Measurements from ENCODE around the gene MAP3K7.

The MAP3K7 gene

DNA sequence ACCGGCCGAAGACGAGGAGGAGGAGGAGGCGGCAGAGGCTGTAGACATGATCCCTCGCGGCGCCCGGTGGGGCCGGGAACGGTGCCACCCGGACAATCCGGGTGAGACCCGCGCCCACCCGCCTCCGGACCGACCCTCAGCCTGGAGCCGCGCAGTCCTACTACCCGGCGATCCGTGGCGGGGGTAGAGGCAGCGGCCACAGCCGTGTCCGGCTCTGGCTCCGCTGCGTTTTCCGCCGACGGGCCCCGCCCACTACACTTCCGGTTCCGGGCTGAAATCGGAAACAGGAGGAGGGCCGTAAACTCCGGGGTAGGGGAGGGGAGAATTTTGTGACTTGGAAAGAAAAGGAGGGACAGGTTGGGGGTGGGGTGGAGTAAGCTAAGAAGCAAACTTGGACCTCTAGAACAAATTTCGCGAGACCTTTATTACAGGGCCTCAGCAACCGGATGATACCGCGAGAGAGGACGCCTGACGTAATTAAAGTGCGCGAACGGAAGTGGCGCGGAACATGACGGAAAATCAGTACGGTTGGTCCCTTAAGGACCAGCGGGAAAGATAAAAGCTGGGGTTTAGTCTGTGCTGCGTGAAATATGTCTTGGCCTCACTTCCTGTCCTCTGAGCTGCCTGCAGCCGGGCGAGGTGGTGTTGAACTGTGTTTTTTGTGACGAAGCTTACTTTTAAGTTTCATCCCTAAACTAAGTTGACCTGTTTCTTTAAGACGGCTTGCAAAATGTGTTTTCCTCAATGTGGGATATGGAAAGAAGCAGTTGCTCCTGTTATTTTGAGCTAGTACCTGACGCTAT, at the start of gene MAP3K7:
MAP3K7 (minus strand) TSS at position 237 of the 803 bp plus-strand sequence; CDS start at position 48, 189 bp downstream.
- Histone ChIP-seq H3K9ac (ENCODE audit: low read depth, low read length) (peak within 1 kb of the TSS; percentile 86), H3K27ac (ENCODE audit: low read length) (peak within 1 kb of the TSS; percentile 54), H3K36me3 (ENCODE audit: insufficient read depth, low read depth, low read length) (no peaks in the 10 kb centered on the region), H3K4me1 (ENCODE audit: insufficient read depth, low read length) (no peaks in the 10 kb centered on the region; the same call in 1 of the 2 replicates), H3K27me3 (ENCODE audit: insufficient read depth, low read length) (peaks cover 19% of the 10 kb centered on the region; the same call in 1 of the 2 replicates), H3K4me3 (ENCODE audit: low read length) (peak within 1 kb of the TSS; percentile 85), H3K9me3 (ENCODE audit: insufficient read depth, low read depth, low read length) (no peaks in the 10 kb centered on the region)

DNA sequence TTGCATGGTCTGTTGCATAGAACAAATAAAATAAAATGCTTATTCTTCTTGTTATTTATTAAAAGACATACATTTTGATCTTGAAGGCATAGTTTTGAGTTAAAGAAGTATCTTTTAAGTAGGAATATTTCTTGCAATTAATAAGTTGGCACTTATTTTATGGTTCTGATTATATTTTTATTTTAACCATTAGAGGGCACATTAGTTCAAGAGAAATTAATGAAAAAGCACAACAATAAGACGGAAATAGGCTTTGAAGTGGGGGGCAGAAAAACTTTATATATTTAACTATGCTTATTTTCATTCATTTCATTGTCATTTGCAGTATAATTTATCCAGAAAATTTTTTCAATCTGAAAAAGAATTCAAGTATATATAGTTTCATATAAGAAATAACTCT, 44.2 kb upstream of the MAP3K7 start:
- Histone ChIP-seq H3K36me3 (ENCODE audit: insufficient read depth, low read depth, low read length) (no peaks in the 10 kb centered on the region), H3K27ac (ENCODE audit: low read length) (no peak overlapping the region), H3K27me3 (ENCODE audit: insufficient read depth, low read length) (no peaks in the 10 kb centered on the region), H3K4me3 (ENCODE audit: low read length) (no peak overlapping the region), H3K9ac (ENCODE audit: low read depth, low read length) (no peak overlapping the region), H3K9me3 (ENCODE audit: insufficient read depth, low read depth, low read length) (no peaks in the 10 kb centered on the region), H3K4me1 (ENCODE audit: insufficient read depth, low read length) (no peaks in the 10 kb centered on the region)

DNA sequence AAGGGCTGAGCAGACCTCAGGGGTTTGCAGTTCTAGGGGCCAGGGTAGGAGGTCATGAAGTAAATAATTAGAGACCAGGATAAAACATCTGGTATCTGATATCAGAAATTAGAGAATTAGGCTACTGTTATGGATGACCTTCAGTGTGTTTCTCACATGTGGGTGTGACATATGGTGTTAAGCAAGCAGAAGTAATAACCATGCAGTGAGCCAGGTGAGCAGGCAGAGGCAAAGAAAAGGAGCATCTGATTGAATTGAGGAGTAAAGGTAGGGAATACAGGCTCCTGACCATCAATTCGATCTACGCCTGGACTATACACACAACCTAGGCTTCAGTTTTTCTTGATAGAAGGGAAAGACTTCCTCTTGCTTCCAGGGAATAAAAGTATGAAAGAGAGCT, 34.7 kb upstream of the MAP3K7 start:
- Histone ChIP-seq H3K4me1 (ENCODE audit: insufficient read depth, low read length) (no peaks in the 10 kb centered on the region), H3K9me3 (ENCODE audit: insufficient read depth, low read depth, low read length) (no peaks in the 10 kb centered on the region), H3K9ac (ENCODE audit: low read depth, low read length) (no peak overlapping the region), H3K27me3 (ENCODE audit: insufficient read depth, low read length) (no peaks in the 10 kb centered on the region), H3K36me3 (ENCODE audit: insufficient read depth, low read depth, low read length) (no peaks in the 10 kb centered on the region), H3K4me3 (ENCODE audit: low read length) (no peak overlapping the region), H3K27ac (ENCODE audit: low read length) (no peak overlapping the region)

DNA sequence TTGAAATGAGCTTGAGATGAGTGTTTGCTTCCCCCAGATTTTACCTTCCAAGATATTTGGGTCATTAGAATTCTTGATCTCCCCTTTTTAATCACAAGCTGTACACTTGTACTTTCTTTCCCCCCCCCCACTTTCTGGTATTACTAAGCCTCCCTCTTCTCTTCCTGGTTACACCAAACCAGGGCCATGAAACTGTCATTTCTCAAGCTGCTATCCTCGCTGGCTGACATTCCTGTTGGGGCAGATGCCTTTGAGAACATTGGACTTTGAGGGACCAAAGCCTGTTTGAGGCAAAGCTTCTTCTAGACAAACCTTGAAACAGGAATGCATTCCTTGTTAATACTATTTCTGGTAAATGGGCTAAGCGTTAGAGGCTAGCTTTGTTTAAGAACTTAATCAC, 32.3 kb upstream of the MAP3K7 start:
- no peaks in the 10 kb centered on the region for H3K27me3 ChIP-seq (ENCODE audit: insufficient read depth, low read length)
- H3K4me1 ChIP-seq (ENCODE audit: insufficient read depth, low read length), result no peaks in the 10 kb centered on the region

DNA sequence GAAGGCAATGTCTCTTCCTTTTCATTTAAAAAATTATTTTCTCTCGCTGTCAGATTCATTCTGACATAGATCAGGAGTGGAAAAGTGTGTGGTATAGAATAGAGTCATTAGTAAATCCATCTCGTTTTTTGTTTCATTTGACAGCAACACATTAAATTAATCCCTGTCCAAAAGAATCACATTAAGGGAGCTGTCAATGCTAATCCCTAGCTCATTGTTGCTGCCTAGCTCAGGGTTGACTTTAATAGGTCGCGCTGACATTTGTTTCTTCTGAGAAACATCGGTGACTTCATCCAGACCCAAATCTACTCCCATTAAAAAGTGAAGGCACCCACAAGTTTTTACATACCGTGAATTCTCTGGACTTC, 25.4 kb upstream of the MAP3K7 start:
- Histone ChIP-seq H3K4me3 (ENCODE audit: low read length) (peak overlapping the region; percentile 65), H3K27me3 (ENCODE audit: insufficient read depth, low read length) (peaks cover 36% of the 10 kb centered on the region), H3K9ac (ENCODE audit: low read depth, low read length) (no peak overlapping the region), H3K36me3 (ENCODE audit: insufficient read depth, low read depth, low read length) (no peaks in the 10 kb centered on the region), H3K27ac (ENCODE audit: low read length) (no peak overlapping the region), H3K9me3 (ENCODE audit: insufficient read depth, low read depth, low read length) (no peaks in the 10 kb centered on the region), H3K4me1 (ENCODE audit: insufficient read depth, low read length) (peaks cover 11% of the 10 kb centered on the region; the same call in 1 of the 2 replicates)

More for the DNA sequence above, 32.3 kb upstream of the MAP3K7 start:
- H3K9me3 ChIP-seq (ENCODE audit: insufficient read depth, low read depth, low read length), result no peaks in the 10 kb centered on the region
- no peak overlapping the region for H3K9ac ChIP-seq (ENCODE audit: low read depth, low read length)
- H3K36me3 ChIP-seq (ENCODE audit: insufficient read depth, low read depth, low read length), result no peaks in the 10 kb centered on the region
- no peak overlapping the region for H3K4me3 ChIP-seq (ENCODE audit: low read length)
- H3K27ac ChIP-seq (ENCODE audit: low read length), result no peak overlapping the region

DNA sequence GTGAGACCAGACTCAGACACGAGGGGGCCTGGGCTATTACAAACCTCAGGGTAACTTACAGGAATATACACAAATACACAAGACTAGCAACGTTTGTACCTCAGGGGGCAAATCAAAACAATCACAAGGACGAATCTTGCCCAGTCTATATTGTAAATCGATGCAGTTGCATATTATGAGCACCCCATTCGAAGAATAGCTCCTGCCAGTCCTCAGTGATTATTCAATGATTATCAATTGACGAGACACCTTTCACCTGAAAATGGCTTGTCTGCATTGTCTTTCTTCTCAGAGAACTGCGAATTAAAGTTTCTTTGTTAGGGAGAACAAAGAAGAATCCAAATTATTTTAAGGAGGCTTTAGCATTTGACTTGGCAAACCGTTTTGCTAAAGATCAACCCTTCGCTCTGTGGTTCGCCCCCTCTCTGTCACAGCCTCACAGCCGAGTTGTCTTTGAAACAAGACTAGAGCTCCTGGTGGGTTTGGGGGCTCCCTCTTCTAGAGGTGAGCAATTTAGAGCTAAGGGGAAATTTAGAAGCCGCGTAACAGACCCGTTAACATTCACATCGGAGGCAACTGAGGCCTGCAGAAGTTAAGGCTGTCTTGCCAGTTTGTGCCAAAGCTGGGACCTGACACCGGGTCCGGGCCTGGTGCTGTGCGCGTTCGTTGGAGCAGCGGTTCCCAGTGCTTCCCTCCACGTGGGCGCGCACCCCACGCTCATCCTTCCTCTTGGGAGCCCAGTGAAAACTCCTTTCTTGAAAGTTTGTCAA, 24.9 kb upstream of the MAP3K7 start:
- Histone ChIP-seq H3K36me3 (ENCODE audit: insufficient read depth, low read depth, low read length) (no peaks in the 10 kb centered on the region), H3K9me3 (ENCODE audit: insufficient read depth, low read depth, low read length) (no peaks in the 10 kb centered on the region), H3K27me3 (ENCODE audit: insufficient read depth, low read length) (peaks cover 36% of the 10 kb centered on the region), H3K27ac (ENCODE audit: low read length) (no peak overlapping the region), H3K9ac (ENCODE audit: low read depth, low read length) (peak overlapping the region; percentile 64; the same call in 1 of the 2 replicates), H3K4me3 (ENCODE audit: low read length) (peak overlapping the region; percentile 65), H3K4me1 (ENCODE audit: insufficient read depth, low read length) (peaks cover 11% of the 10 kb centered on the region; the same call in 1 of the 2 replicates)

DNA sequence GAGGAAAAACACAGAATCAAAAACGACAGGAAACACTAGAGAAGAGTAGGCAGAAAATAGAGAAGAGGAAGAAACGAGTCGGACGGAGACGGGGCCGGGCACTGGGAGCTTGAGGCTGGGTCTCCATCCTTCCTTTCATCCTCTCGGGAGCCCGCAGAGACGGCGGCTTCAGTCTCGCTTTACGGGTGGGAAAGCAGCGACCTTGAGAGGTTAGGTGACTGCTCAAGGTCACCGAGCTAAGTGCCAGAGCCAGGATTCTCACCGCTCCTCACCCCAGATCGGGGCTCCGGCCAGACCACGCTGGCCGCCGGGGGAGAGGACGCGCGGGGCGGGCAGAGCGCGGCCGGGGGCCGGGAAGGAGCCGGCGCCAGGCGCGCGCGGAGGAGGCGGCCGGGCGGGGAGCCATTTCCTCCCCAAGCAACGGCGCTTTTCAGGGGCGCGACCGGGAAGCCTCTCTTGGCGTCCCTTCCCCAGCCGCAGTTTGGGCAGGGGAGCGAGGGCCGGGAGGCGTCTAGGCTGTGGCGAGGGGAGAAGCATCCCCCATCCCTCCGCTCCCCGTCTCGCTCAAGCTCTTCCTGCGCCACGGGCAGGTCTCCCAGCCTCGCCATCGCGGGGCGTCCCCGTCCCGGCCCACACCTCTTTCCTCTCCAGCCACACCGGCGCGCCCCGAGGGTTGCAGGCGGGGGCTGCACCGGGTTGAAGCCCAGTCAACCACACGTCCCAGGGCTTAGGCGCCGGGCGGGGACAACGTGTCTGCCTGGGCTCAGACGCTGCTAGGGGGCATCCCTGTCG, 24.1 kb upstream of the MAP3K7 start:
- Histone ChIP-seq H3K4me3 (ENCODE audit: low read length) (peak overlapping the region; percentile 65), H3K9me3 (ENCODE audit: insufficient read depth, low read depth, low read length) (no peaks in the 10 kb centered on the region), H3K4me1 (ENCODE audit: insufficient read depth, low read length) (peaks cover 13% of the 10 kb centered on the region), H3K27ac (ENCODE audit: low read length) (no peak overlapping the region), H3K36me3 (ENCODE audit: insufficient read depth, low read depth, low read length) (no peaks in the 10 kb centered on the region), H3K27me3 (ENCODE audit: insufficient read depth, low read length) (peaks cover 36% of the 10 kb centered on the region), H3K9ac (ENCODE audit: low read depth, low read length) (peak overlapping the region; percentile 64; the same call in 1 of the 2 replicates)

DNA sequence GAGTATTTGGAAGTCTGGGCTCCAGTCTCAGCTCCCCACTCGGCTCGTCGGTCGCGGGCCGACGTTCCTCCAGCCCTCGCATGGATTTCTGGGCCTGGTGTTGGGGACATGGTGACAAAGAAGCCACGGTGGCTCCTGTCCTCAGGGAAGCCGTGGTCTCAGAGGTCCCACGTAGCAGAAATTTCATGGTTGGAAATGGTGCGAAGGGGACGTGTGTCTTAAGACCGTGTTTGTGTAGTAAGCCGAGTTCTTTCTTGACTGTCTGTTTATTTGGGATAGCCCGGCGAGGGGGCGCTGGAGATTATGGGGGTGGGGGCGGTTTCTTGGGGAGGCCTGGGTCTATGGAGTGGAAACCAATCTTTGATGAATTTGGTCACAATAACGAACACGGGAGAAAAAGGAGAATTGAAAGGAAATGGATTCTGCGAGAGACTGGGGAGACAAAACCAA, 23.5 kb upstream of the MAP3K7 start:
- peak overlapping the region; percentile 65 for H3K4me3 ChIP-seq (ENCODE audit: low read length)
- no peak overlapping the region for H3K27ac ChIP-seq (ENCODE audit: low read length)
- peaks cover 14% of the 10 kb centered on the region for H3K4me1 ChIP-seq (ENCODE audit: insufficient read depth, low read length)
- peak overlapping the region; percentile 64; the same call in 1 of the 2 replicates for H3K9ac ChIP-seq (ENCODE audit: low read depth, low read length)
- H3K27me3 ChIP-seq (ENCODE audit: insufficient read depth, low read length), result peaks cover 36% of the 10 kb centered on the region
- no peaks in the 10 kb centered on the region for H3K36me3 ChIP-seq (ENCODE audit: insufficient read depth, low read depth, low read length)
- H3K9me3 ChIP-seq (ENCODE audit: insufficient read depth, low read depth, low read length), result no peaks in the 10 kb centered on the region

DNA sequence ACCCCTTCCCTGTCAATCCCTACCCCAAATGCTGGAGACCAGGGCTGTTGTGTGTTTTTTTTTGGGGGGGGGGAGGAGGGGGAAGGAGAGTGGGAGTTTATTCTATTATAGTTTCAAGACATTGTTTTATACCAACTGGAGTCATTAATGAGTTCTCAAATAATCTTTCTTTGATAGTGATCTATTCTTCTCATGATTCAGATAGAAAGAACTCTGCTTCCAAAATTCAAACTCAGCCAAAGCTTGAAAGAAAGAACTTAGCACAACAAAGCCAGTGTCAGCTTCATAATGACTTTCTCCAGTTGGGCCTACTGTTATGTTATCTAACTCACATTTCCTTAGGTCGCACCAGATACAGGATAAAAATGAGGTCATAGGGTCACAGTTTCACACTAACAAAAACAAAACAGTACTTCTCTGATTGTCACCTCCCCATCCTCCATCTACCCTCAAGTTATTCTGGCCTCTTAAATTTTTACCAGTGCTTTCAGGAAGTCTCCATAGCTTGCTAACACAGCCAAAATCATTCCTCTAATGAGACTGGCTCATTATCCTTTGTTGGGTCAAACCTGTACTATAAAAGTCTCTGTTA, 19.0 kb upstream of the MAP3K7 start:
- Histone ChIP-seq H3K4me3 (ENCODE audit: low read length) (peak overlapping the region; percentile 31; the same call in 1 of the 2 replicates), H3K9ac (ENCODE audit: low read depth, low read length) (no peak overlapping the region), H3K36me3 (ENCODE audit: insufficient read depth, low read depth, low read length) (no peaks in the 10 kb centered on the region), H3K27me3 (ENCODE audit: insufficient read depth, low read length) (peaks cover 13% of the 10 kb centered on the region), H3K9me3 (ENCODE audit: insufficient read depth, low read depth, low read length) (no peaks in the 10 kb centered on the region), H3K4me1 (ENCODE audit: insufficient read depth, low read length) (peaks cover 3% of the 10 kb centered on the region; the same call in 1 of the 2 replicates), H3K27ac (ENCODE audit: low read length) (no peak overlapping the region)

DNA sequence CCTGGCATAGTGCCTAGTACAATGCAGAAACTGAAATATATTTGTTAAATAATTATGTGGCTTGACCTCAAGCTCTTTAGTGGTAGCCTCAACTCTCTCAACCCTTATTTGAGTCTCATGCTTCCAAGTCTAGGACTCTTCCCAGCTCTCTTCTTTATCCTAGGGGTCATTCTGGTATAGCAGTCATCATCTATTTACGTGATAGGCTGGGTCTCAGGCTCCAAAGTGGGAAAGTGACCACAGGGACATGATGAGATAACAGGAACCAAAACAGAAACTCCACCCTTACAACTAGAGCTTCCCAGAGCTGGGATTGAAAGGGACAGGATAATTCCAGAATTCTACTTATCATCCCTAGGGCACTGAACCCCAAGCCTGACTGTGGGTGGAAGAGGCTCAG, 17.7 kb upstream of the MAP3K7 start:
- Histone ChIP-seq H3K27ac (ENCODE audit: low read length) (no peak overlapping the region), H3K9ac (ENCODE audit: low read depth, low read length) (no peak overlapping the region), H3K4me1 (ENCODE audit: insufficient read depth, low read length) (peaks cover 3% of the 10 kb centered on the region; the same call in 1 of the 2 replicates), H3K27me3 (ENCODE audit: insufficient read depth, low read length) (peaks cover under 1% of the 10 kb centered on the region; the same call in 1 of the 2 replicates), H3K4me3 (ENCODE audit: low read length) (no peak overlapping the region), H3K36me3 (ENCODE audit: insufficient read depth, low read depth, low read length) (no peaks in the 10 kb centered on the region), H3K9me3 (ENCODE audit: insufficient read depth, low read depth, low read length) (no peaks in the 10 kb centered on the region)

DNA sequence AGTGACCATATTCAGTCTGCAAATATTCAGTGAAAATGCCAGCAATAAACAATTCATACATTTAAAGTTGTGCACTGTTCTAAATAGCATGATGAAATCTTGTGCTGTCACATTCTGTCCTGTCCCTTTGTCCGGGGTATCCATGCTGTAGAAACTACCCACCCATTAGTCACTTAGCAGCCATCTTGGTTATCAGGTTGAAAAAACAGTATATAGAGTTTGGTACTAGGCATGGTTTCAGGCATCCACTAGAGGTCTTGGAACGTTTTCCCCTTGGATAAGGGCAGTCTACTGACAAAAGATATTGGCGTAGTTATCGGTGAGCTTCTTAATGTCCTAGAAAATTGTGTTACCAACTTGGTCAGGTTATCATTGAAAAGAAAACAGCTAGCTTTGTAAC, 12.3 kb upstream of the MAP3K7 start:
- H3K4me3 ChIP-seq (ENCODE audit: low read length), result no peak overlapping the region
- no peak overlapping the region for H3K27ac ChIP-seq (ENCODE audit: low read length)
- no peak overlapping the region for H3K9ac ChIP-seq (ENCODE audit: low read depth, low read length)
- no peaks in the 10 kb centered on the region for H3K9me3 ChIP-seq (ENCODE audit: insufficient read depth, low read depth, low read length)
- 0 out of 2 replicates have a peak, but pooled peaks cover 3% of the 10 kb centered on the region for H3K27me3 ChIP-seq (ENCODE audit: insufficient read depth, low read length)
- no peaks in the 10 kb centered on the region for H3K4me1 ChIP-seq (ENCODE audit: insufficient read depth, low read length)
- no peaks in the 10 kb centered on the region for H3K36me3 ChIP-seq (ENCODE audit: insufficient read depth, low read depth, low read length)
